Thyroid gland (tissue), 4 donors: ENCODE measurements around the gene UBN1. TPM values are rescaled to one million over a fixed set of nuclear protein-coding genes. Genes with fewer than 3 reads are reported as not detected.

Experiments
- DNase-seq, 2 donors: peaks; one replicate each; pipeline ENCODE4 v3.0.0-alpha.2; 2019
- H3K27ac ChIP-seq, 3 donors: fragments of 200-600 bp; sonication (generic); 1 replicate in 2 of 3; 2 replicates in 1 of 3; pipeline ENCODE4 v1.5.1; 2016 to 2019; ENCODE audit warnings: mild to moderate bottlenecking in 1 of 3, moderate library complexity in 1 of 3
- H3K27me3 ChIP-seq: fragments of 200-600 bp; sonication (generic); one replicate; pipeline ENCODE4 v1.5.1; 2019
- H3K36me3 ChIP-seq, 2 donors: fragments of 200-600 bp; sonication (generic); one replicate each; pipeline ENCODE4 v1.5.1; 2016 to 2019
- H3K4me1 ChIP-seq, 2 donors: fragments of 200-600 bp; sonication (generic); one replicate each; pipeline ENCODE4 v1.5.1; 2017 to 2019
- H3K4me3 ChIP-seq, 3 donors: fragments of 200-600 bp; sonication (generic); replicated peaks in 1 of 3; 1 replicate in 2 of 3; 2 replicates in 1 of 3; pipeline ENCODE4 v1.5.1; 2016; ENCODE audit warnings: mild to moderate bottlenecking in 1 of 3
- H3K9me3 ChIP-seq: fragments of 200-600 bp; sonication (generic); one replicate; pipeline ENCODE4 v1.5.1; 2017
- POLR2A ChIP-seq, 2 donors: fragments of 450-650 bp; IDR thresholded peaks; one replicate each; pipeline ENCODE4 v1.6.1; 2017; ENCODE audit warnings: antibody characterized with exemption in 2 of 2, mild to moderate bottlenecking in 2 of 2, moderate library complexity in 1 of 2
- WGBS, 2 donors: methylation state at CpG; one replicate each; pipeline ENCODE4 v1.1.5; 2017; 5-methylcytosine and 5-hydroxymethylcytosine counted together
- intact Hi-C: fragments of 100-400 bp; cut with DNase I; formaldehyde crosslinking; loops from one replicate; pipeline ENCODE4 v1.15.1; 2023
- total RNA-seq, 4 donors: library from RNA; depleted of rRNA; stranded (reverse); fragments of >200 nt; gene quantifications; one replicate each; pipeline ENCODE4 v1.2.3, GENCODE V29; 2016
- TF ChIP-seq, protein P1 (sequence below), 6 experiments: fragments of 200-600 bp in 3 of 6; fragments of 450-650 bp in 3 of 6; sonication (generic) in 3 of 6; IDR thresholded peaks; one replicate each; pipeline ENCODE4 v1.5.1; 2016 to 2019; ENCODE audit warnings: antibody characterized with exemption in 6 of 6, mild to moderate bottlenecking in 2 of 6, inconsistent platforms in 1 of 6, moderate library complexity in 1 of 6

The UBN1 gene
- total RNA-seq, 4 donors from 2014 or later: 27.9 to 40.7 (median 30.5) TPM

DNA sequence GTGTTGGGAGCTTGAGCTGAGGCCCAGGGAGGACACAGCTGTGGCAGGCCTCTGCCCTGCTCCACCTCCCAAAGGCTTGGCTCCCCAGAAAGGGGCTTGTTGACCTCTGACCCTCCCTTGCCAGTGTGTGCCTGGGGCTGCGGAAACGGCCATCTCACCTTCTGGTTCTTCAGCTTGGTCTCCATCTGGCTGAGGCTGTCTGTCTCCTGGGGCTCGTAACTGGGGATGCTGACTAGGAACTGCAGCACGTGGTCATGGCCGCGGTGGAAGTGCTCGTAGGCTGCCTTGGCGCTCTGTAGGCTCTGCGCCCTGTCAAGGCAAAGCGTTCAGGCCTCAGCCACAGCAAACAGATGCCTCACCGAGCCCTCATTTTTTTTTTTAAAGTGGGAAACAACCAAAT lies 42.7 kb downstream of the UBN1 start:
- Histone ChIP-seq H3K4me1 (no peaks in the 10 kb centered on the region), H3K36me3 (peaks cover 63 to 89% of the 10 kb centered on the region in 2 donors), H3K9me3 (no peaks in the 10 kb centered on the region), H3K4me3 (no peak overlapping the region), H3K27ac (no peak overlapping the region), H3K27me3 (no peaks in the 10 kb centered on the region)
- DNase-seq: no peak
- WGBS, 2 donors: 82 to 92% methylated on average over 11 of the region's 11 CpGs
- TF ChIP-seq POLR2A (IDR thresholded peaks at IDR 0.05): no peak
- TF ChIP-seq, protein P1, sequence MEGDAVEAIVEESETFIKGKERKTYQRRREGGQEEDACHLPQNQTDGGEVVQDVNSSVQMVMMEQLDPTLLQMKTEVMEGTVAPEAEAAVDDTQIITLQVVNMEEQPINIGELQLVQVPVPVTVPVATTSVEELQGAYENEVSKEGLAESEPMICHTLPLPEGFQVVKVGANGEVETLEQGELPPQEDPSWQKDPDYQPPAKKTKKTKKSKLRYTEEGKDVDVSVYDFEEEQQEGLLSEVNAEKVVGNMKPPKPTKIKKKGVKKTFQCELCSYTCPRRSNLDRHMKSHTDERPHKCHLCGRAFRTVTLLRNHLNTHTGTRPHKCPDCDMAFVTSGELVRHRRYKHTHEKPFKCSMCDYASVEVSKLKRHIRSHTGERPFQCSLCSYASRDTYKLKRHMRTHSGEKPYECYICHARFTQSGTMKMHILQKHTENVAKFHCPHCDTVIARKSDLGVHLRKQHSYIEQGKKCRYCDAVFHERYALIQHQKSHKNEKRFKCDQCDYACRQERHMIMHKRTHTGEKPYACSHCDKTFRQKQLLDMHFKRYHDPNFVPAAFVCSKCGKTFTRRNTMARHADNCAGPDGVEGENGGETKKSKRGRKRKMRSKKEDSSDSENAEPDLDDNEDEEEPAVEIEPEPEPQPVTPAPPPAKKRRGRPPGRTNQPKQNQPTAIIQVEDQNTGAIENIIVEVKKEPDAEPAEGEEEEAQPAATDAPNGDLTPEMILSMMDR (IDR thresholded peaks at IDR 0.05): no peak
- intact Hi-C loops: no loop called here

DNA sequence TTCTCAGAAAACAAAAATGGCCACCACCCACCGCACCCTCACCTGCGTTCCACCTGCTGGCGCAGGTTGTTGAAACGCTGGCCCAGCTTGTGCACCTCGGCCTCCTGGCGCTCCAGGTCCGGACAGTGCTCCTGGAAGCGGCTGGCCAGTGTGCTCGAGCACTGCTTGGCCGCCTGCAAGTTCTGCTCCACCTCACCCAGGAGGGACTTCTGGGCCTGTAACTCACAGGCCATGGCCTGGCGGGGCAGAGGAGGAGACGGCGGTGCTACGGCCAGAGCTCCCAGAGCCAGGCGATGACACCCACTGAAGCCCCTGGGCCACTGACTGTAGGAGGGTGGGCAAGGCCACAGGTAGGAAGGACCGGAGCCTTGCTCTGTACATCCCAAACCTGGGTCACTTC lies 43.4 kb downstream of the UBN1 start:
- no peaks in the 10 kb centered on the region for H3K9me3 ChIP-seq
- no peak overlapping the region for H3K27ac ChIP-seq
- H3K36me3 ChIP-seq: peaks cover 63 to 87% of the 10 kb centered on the region in 2 donors
- no peaks in the 10 kb centered on the region for H3K27me3 ChIP-seq
- no peak for TF ChIP-seq POLR2A (IDR thresholded peaks at IDR 0.05)
- TF ChIP-seq, protein P1 (IDR thresholded peaks at IDR 0.05): no peak
- intact Hi-C loops: no loop called here
- WGBS, 2 donors: 94 to 100% methylated on average over 13 to 16 of the region's 16 CpGs
- DNase-seq: no peak
- H3K4me3 ChIP-seq: no peak overlapping the region
- no peaks in the 10 kb centered on the region for H3K4me1 ChIP-seq

DNA sequence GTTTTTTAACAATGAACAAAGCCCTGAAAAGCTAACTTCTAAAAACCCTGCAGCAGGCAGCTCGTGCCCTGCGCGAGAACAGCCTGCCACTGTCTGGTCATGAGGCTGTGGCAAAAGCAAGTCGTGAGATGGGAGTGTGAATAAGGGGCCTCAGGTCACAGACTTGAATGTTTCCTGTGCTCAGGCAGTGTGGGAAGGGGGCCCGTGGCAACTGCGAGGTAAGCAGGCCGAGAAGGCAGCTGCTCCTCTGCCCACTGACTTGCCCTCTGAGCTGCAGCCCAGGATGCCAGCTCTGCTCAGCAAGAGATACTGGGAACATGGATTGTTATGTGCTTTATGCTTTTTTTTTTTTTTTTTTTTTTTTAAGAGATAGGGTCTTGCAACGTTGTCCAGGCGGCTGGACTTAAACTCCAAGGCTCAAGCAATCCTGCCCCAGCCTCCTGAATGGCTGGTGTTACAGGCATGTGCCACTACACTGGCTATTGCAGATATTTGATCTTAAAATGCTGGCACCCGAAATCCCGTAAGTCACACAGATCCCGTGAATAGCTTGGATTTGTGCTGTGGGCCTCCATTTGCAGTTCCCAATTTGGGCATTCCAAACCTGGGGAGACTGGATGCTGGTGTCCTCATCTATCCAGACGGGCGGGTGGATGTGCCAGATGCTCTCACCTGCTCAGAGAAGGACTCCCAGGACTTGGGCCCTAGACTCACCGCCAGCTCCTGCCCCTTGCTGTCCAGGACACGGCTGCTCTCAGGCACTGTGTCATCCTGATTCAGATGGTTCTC lies 44.0 kb downstream of the UBN1 start:
- TF ChIP-seq POLR2A (IDR thresholded peaks at IDR 0.05): no peak
- TF ChIP-seq, protein P1 (IDR thresholded peaks at IDR 0.05): no peak
- 92 to 94% methylated on average over 14 to 15 of the region's 16 CpGs for WGBS, 2 donors
- no peak overlapping the region for H3K27ac ChIP-seq
- no peaks in the 10 kb centered on the region for H3K9me3 ChIP-seq
- DNase-seq: no peak
- no peaks in the 10 kb centered on the region for H3K4me1 ChIP-seq
- intact Hi-C loops: no loop called here
- H3K27me3 ChIP-seq: no peaks in the 10 kb centered on the region
- H3K4me3 ChIP-seq: no peak overlapping the region
- peaks cover 58 to 81% of the 10 kb centered on the region in 2 donors for H3K36me3 ChIP-seq

DNA sequence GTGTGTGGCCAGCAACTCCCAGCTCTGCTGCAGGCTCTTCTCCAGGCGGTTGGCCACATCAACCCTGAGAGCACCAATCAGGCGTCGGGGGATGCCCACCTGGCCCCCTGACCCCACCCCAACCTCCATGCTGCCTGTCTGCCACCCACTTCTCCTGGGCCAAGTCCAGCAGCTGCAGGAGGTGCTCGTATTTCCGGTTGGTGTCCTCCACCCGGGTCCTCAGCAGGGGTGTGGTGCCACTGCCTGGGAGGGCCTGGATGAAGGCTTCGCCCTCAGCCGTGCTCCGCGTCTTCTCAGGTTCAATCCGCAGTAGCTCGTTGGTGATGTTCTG lies 44.6 kb downstream of the UBN1 start:
- H3K9me3 ChIP-seq: no peaks in the 10 kb centered on the region
- intact Hi-C loops: no loop called here
- H3K27ac ChIP-seq: no peak overlapping the region
- no peak overlapping the region for H3K4me3 ChIP-seq
- H3K36me3 ChIP-seq: peaks cover 52 to 75% of the 10 kb centered on the region in 2 donors
- DNase-seq: no peak
- 76 to 84% methylated on average over 8 to 9 of the region's 12 CpGs for WGBS, 2 donors
- no peaks in the 10 kb centered on the region for H3K4me1 ChIP-seq
- no peaks in the 10 kb centered on the region for H3K27me3 ChIP-seq
- TF ChIP-seq, protein P1 (IDR thresholded peaks at IDR 0.05): no peak
- TF ChIP-seq POLR2A (IDR thresholded peaks at IDR 0.05): no peak

GRCh38 chr16:4892361-4893102 lies 45.3 kb downstream of the UBN1 start:
- Histone ChIP-seq H3K27ac (no peak overlapping the region), H3K4me3 (no peak overlapping the region), H3K27me3 (no peaks in the 10 kb centered on the region), H3K9me3 (no peaks in the 10 kb centered on the region), H3K4me1 (no peaks in the 10 kb centered on the region), H3K36me3 (peaks cover 47 to 71% of the 10 kb centered on the region in 2 donors)
- DNase-seq: no peak
- WGBS, 2 donors: 63 to 68% methylated on average over 11 to 23 of the region's 23 CpGs
- intact Hi-C loops: no loop called here
- TF ChIP-seq, protein P1 (IDR thresholded peaks at IDR 0.05): no peak
- no peak for TF ChIP-seq POLR2A (IDR thresholded peaks at IDR 0.05)
